Body of pancreas (tissue), 4 donors: ENCODE results near the gene LRRC45. TPM values are rescaled to one million over a fixed set of nuclear protein-coding genes. Genes with fewer than 3 reads are reported as not detected.

Source experiments
- ATAC-seq: fragments of 150-250 bp; one replicate; pipeline ENCODE4 v1.9.1; 2016
- DNase-seq, 4 donors: peaks; one replicate each; pipeline ENCODE4 v3.0.0-alpha.2; 2019
- H3K27ac ChIP-seq, 4 donors: fragments of 200-600 bp; sonication (generic); 1 replicate in 3 of 4; 2 replicates in 1 of 4; pipeline versions ENCODE4 v1.5.1 to v1.6.1; 2016 to 2019; ENCODE audit warnings: mild to moderate bottlenecking in 1 of 4, mixed read lengths in 1 of 4, moderate library complexity in 1 of 4
- H3K27me3 ChIP-seq, 2 donors: fragments of 200-600 bp; sonication (generic); one replicate each; pipeline ENCODE4 v1.6.0; 2016; ENCODE audit warnings: mild to moderate bottlenecking in 1 of 2
- H3K36me3 ChIP-seq, 2 donors: fragments of 200-600 bp; sonication (generic); replicated peaks in 1 of 2; 2 replicates each; pipeline ENCODE4 v1.5.1; 2016; ENCODE audit warnings: low read depth in 2 of 2; ENCODE audit not compliant: insufficient read depth in 1 of 2
- H3K4me1 ChIP-seq: fragments of 200-600 bp; sonication (generic); one replicate; pipeline ENCODE4 v1.6.0; 2016
- H3K4me3 ChIP-seq, 2 donors: fragments of 200-600 bp; sonication (generic); 1 replicate in 1 of 2; 2 replicates in 1 of 2; pipeline ENCODE4 v1.5.1; 2016 to 2019
- H3K9me3 ChIP-seq, 3 donors: fragments of 200-600 bp; sonication (generic); 1 replicate in 2 of 3; 2 replicates in 1 of 3; pipeline ENCODE4 v1.5.1; 2016
- POLR2A ChIP-seq, 3 donors: fragments of 450-650 bp; IDR thresholded peaks; one replicate each; pipeline ENCODE4 v1.6.1; 2016; ENCODE audit warnings: antibody characterized with exemption in 3 of 3, mild to moderate bottlenecking in 2 of 3
- WGBS, 2 donors: methylation state at CpG; one replicate each; pipeline ENCODE4 v1.1.5; 2017; 5-methylcytosine and 5-hydroxymethylcytosine counted together
- intact Hi-C: fragments of 100-400 bp; cut with DNase I; formaldehyde crosslinking; loops from one replicate; pipeline ENCODE4 v1.15.1; 2023
- total RNA-seq, 2 donors: library from RNA; depleted of rRNA; stranded (reverse); fragments of >200 nt; gene quantifications; one replicate each; pipeline ENCODE4 v1.1.0, GENCODE V29; 2016
- TF ChIP-seq, protein P1 (sequence below), 7 experiments: fragments of 450-650 bp in 4 of 7; fragments of 200-600 bp in 3 of 7; sonication (generic) in 3 of 7; IDR thresholded peaks; one replicate each; pipeline ENCODE4 v1.5.1; 2016 to 2019; ENCODE audit warnings: antibody characterized with exemption in 7 of 7

LRRC45 gene
- total RNA-seq, 2 donors from 2014 or later: 8.0 to 36.3 TPM

DNA sequence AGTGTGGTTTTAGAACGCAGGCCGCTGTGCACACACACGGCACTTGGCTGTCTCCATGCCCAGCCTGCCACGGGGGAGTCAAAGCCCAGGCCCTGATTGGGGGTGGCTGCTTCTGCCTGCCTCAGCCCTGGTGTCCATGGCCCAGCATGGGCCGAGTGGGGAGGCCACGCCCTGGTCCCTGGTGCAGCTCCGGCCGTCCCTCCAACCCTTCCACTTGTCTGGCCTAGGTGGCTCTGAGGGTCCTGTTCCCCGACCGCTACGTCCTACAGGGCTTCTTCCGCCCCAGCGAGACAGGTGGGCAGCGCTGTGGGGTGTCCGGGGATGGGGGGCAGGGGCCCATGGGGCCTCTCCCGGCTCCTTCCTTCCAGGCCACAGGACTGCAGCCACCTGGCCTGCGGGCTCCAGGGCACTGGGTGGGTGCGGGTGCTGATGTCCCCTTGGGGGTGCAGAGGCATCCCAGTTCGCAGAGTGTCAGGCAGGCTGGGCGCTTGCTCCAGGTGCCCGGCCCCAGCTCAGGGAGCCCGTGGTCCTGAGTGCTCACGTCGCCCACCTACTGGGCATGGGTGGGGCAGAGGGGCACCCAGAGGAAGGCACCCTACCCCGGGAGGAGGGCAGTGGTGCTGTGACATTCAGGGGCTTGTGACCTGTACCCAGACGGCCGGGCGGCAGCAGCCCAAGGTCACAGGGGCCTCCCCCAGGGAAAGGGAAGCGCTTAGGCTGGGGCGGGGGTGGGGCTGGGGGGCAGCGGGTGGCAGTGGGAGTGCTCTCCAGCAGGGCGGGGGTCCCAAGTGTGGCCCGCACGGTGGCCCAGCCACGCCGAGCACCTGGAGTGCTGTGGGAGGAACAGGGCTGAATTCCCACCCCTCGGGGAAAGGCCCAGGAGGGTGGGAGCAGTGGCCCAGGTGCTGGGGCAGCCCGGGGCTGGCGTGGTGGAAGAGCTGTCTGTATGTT is 12.3 kb upstream of the LRRC45 start:
- 90 to 91% methylated on average over 23 to 26 of the region's 39 CpGs for WGBS, 2 donors
- H3K36me3 ChIP-seq: no peaks in the 10 kb centered on the region
- ATAC-seq (no peak), DNase-seq (no peak)
- intact Hi-C loops: no loop called here
- H3K27me3 ChIP-seq: no peaks in the 10 kb centered on the region
- H3K27ac ChIP-seq: no peak overlapping the region
- TF ChIP-seq, protein P1, sequence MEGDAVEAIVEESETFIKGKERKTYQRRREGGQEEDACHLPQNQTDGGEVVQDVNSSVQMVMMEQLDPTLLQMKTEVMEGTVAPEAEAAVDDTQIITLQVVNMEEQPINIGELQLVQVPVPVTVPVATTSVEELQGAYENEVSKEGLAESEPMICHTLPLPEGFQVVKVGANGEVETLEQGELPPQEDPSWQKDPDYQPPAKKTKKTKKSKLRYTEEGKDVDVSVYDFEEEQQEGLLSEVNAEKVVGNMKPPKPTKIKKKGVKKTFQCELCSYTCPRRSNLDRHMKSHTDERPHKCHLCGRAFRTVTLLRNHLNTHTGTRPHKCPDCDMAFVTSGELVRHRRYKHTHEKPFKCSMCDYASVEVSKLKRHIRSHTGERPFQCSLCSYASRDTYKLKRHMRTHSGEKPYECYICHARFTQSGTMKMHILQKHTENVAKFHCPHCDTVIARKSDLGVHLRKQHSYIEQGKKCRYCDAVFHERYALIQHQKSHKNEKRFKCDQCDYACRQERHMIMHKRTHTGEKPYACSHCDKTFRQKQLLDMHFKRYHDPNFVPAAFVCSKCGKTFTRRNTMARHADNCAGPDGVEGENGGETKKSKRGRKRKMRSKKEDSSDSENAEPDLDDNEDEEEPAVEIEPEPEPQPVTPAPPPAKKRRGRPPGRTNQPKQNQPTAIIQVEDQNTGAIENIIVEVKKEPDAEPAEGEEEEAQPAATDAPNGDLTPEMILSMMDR (IDR thresholded peaks at IDR 0.05): no peak
- TF ChIP-seq POLR2A (IDR thresholded peaks at IDR 0.05): no peak
- H3K4me1 ChIP-seq: no peaks in the 10 kb centered on the region
- no peaks in the 10 kb centered on the region for H3K9me3 ChIP-seq
- H3K4me3 ChIP-seq: no peak overlapping the region

DNA sequence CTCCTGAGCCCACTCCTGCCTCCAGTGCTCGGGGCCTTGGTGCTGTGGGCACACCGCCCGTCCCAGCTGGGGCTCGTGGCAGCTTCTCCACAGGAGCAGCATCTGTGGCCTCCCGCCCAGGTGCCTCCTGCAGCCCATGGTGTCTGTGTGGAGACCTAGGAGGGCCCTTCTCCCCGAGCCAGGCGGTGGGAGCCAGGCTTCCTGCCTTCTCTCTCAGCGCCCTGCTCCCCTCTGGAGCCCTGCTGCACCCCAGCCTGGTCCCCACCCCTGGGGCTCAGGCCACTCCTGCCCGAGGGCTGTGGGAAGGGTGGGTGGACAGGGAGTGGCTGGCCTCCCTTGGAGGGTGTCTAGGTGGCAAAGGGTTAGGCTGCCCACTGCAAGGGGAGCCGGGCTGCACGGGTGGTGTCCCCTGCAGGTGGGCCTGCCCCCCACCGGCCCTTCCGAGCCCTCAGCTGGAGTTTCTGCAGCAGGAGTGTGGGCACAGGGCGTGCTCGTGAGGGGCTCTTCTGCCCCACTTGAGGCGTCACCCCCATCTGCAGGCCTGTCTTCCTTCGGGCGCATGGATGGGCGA is 11.4 kb upstream of the LRRC45 start:
- intact Hi-C loops: no loop called here
- WGBS, 2 donors: 93 to 95% methylated on average over 14 to 17 of the region's 19 CpGs
- Histone ChIP-seq H3K4me1 (no peaks in the 10 kb centered on the region), H3K36me3 (no peaks in the 10 kb centered on the region), H3K9me3 (no peaks in the 10 kb centered on the region), H3K27me3 (no peaks in the 10 kb centered on the region), H3K27ac (no peak overlapping the region), H3K4me3 (no peak overlapping the region)
- DNase-seq (no peak), ATAC-seq (no peak)
- TF ChIP-seq POLR2A (IDR thresholded peaks at IDR 0.05): no peak
- TF ChIP-seq, protein P1 (IDR thresholded peaks at IDR 0.05): no peak

DNA sequence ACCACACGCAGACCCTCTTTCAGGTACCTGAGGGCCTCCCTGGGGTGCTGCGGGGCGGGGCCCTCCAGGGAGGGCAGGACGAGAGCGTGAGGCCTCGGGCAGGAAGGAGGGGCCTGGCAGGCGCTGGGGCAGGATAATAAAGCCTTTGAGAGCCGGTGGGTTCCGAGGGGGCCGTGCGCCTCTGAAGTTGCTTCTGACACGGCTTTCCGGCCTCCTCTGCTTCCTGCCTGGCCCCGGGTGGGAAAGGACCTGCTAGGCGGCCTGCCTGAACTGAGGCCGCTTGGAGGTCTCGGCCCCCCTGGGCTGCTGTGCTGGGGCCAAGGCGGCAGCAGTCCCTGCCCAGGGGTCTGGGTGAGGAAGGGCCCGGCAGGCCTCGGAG is 10.9 kb upstream of the LRRC45 start:
- no peak for TF ChIP-seq POLR2A (IDR thresholded peaks at IDR 0.05)
- TF ChIP-seq, protein P1 (IDR thresholded peaks at IDR 0.05): no peak
- DNase-seq: no peak

DNA sequence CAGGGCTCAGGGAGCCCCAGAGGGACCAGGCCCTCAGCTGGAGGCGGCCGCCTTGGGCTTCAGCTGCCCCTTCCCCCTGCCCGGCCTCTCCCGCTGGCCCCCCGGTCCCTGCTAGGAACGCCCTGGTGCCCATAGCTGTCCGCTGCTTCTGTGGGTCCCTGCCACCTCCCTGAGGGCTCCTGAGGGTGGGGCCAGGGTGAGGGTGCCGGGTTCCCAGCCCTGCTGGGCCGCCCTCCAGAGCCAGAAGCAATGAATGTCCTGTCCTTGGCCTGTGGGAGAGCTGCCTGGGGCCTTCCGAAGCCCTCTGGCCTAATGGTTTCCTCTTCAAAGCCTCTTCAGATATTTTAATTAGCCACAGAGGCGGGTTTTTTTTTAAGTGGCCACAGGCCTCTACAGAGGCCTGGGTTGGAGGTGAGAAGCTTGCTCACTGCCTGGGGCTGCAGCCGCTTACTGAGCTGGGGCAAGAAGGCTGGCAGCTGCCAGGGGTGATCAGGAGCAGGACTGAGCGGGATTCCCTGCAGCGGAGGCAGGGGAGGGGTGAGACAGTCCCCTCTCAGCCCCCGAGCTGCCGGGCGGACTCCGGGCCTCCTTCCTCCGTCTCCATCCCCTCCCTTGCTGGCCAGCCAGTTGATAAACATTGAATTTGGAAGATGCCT is 10.3 kb upstream of the LRRC45 start:
- Histone ChIP-seq H3K27ac (no peak overlapping the region), H3K4me1 (peaks cover 4% of the 10 kb centered on the region), H3K27me3 (no peaks in the 10 kb centered on the region), H3K4me3 (no peak overlapping the region), H3K36me3 (no peaks in the 10 kb centered on the region), H3K9me3 (no peaks in the 10 kb centered on the region)
- TF ChIP-seq, protein P1 (IDR thresholded peaks at IDR 0.05): no peak
- TF ChIP-seq POLR2A (IDR thresholded peaks at IDR 0.05): no peak
- DNase-seq (no peak), ATAC-seq (no peak)
- intact Hi-C loops: no loop called here
- 95% methylated on average over 19 of the region's 19 CpGs; no CpG with 5 or more reads in 1 of the 2 donors for WGBS, 2 donors

More for the DNA sequence above, 10.9 kb upstream of the LRRC45 start:
- intact Hi-C loops: no loop called here
- no peaks in the 10 kb centered on the region for H3K4me1 ChIP-seq
- H3K27me3 ChIP-seq: no peaks in the 10 kb centered on the region
- no peak for ATAC-seq
- no peak overlapping the region for H3K27ac ChIP-seq
- H3K4me3 ChIP-seq: no peak overlapping the region
- 86 to 91% methylated on average over 6 to 20 of the region's 20 CpGs for WGBS, 2 donors
- no peaks in the 10 kb centered on the region for H3K36me3 ChIP-seq
- no peaks in the 10 kb centered on the region for H3K9me3 ChIP-seq
